Prostate gland (tissue), 2 donors: ENCODE measurements around the gene DHX16.

Source experiments
- CTCF ChIP-seq, 4 experiments: fragments of 200-600 bp in 2 of 4; fragments of 450-650 bp in 2 of 4; sonication (generic) in 2 of 4; IDR thresholded peaks; 1 replicate in 3 of 4; 2 replicates in 1 of 4; pipeline ENCODE4 v1.5.1; 2016 to 2019; ENCODE audit warnings: antibody characterized with exemption in 4 of 4, mild to moderate bottlenecking in 2 of 4, moderate library complexity in 2 of 4
- POLR2AphosphoS5 ChIP-seq: sonication (generic); formaldehyde crosslinking; IDR thresholded peaks from one replicate; pipeline ENCODE4 v1.6.1; 2017; ENCODE audit warnings: antibody characterized with exemption

- TF ChIP-seq CTCF (IDR thresholded peaks at IDR 0.05) = no peak
- TF ChIP-seq POLR2AphosphoS5 = no peak
Measured at GRCh38 chr6:30603961-30604360, 68.8 kb downstream of the DHX16 start.
